NCI-H1105 treated with DMSO at 0.1 percent for 48 hours (cell line): Measurements from ENCODE around the gene CPNE5.
A peak's percentile ranks its signal among the peaks of the same experiment; 100 is the strongest.

Source experiments
- DNase-seq: peaks from one replicate; lab custom pipeline; 2025; lab: John Stamatoyannopoulos, UW

The CPNE5 gene

DNA sequence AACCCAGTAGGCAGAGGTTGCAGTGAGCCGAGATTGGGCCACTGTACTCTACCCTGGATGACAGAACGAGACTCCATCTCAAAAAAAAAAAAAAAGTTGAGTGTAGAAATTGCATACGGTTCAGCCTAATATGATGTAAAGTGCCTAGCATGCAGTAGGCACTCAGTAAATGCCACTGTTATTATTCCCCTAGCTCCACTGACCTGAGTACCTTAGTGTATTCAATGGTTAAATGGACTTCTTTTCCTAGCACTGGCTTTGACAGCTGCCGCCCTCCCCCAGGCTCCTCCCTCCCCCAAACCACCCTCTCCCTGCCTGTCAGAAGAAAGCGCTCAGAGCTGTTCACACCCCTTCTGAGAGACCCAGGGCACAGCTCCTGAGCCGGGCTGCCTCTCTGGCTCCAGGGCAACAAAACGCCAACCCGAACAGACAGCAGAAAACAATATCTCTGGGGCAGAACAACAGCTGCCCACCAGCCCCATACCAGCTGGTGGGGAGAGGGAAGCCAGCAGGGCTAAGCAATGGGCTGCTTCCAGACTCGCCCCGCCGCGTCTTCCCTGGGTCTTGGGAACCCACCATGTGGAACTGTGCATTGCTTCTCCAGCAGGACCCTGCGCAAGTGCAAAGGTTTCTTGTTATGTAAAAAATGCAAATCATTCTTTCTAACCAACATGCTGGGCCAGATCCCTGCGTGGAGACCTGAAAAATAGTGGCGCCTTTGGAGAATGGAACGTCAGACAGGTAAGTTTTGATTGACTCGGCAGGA is 4.5 kb downstream of the CPNE5 start:
- DNase-seq = no peak

DNA sequence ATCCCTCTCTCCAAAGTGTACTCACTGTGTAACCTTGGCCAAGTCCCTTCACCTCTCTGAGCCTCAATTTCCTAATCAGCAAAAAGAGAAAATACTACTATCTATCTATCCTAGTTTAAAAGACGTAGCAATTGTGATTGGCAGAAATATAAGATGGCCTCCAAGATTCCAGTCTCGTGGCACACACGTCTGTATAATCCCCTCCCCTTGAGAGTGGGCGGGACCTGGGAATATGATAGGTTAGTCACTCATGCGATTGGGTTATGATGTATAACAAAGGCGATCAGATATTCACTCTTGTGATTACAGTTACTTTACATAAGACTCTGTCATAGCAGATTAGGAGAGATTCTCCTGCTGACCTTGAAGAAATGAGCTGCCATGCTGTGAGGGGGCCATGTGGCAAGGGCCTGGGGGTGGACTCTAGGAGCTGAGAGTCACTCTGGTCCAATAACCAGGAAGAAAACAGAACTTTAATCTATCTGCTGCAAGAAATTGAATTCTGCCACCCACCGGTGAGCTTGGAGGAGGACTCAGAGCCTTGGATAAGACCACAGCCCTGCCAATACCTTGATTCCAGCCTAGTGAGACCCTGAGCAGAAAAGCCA is 6.0 kb downstream of the CPNE5 start:
- no peak for DNase-seq

DNA sequence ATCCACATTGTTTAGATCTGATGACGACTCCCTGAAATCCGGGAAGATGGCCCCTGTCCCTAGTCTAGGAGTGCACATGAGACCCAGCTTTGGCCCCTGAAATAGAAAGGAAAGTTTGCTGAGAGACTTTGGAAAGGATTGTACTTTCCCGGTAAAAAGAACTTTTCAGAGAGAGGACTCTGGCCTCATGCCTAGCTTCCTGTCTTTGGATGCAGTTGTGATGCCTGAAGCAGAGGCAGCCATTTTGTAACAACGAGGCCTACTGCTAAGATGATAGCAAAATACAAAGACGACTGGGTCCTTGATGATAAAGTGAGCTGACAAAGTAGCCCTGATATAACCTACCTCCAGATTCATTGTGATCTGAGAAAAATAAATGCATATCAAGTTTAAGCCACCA is 6.9 kb downstream of the CPNE5 start:
- DNase-seq = no peak

DNA sequence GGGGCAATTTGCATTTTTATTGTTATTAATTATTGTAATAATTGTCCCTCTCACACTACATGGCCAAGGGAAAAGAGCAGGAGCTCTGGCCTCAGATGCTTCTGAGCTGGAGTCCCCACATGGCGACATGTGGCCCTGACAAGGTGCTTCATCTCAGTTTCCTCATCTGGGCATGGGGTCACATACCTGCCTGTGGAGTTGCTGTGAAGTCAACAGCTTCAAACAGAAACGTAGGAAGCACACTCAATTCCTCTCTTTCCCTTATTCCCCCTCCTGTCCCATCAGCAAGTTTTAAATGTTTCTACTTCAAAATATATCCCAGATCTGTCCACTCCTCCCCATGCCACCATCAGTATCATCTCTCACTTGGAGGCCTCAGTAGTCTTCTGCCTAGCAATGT is 8.7 kb downstream of the CPNE5 start:
- DNase-seq = no peak

DNA sequence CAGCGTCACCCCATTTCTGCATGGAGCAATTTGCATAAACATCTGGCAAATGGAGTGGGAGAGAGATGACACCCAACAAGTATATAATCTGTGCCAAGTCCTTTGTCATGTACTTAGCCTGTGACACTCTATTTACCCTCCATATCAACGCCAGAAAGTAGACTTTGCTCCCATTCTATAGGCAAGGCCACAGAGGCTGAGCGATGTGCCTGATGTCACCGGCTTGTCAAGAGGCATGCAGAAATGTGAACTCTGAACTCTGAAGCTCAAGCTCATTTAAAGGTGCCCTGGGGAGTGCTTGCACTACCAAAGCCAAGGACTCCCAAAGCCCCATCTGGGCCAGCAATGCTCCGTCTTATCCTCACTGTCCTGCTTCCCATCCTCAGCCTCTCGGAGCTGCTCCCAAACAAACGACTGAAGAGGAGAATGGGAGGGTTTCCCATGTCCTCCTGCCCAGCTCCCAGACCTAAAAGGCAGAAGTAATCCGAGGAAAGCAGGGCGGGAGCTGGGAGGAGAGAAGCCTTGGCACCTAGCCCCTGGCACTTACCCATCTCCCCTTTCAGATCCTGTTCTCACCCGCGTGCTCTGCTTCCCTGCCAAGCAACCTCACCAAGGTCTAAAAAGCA is 9.2 kb downstream of the CPNE5 start:
- DNase-seq = peak; percentile 88

DNA sequence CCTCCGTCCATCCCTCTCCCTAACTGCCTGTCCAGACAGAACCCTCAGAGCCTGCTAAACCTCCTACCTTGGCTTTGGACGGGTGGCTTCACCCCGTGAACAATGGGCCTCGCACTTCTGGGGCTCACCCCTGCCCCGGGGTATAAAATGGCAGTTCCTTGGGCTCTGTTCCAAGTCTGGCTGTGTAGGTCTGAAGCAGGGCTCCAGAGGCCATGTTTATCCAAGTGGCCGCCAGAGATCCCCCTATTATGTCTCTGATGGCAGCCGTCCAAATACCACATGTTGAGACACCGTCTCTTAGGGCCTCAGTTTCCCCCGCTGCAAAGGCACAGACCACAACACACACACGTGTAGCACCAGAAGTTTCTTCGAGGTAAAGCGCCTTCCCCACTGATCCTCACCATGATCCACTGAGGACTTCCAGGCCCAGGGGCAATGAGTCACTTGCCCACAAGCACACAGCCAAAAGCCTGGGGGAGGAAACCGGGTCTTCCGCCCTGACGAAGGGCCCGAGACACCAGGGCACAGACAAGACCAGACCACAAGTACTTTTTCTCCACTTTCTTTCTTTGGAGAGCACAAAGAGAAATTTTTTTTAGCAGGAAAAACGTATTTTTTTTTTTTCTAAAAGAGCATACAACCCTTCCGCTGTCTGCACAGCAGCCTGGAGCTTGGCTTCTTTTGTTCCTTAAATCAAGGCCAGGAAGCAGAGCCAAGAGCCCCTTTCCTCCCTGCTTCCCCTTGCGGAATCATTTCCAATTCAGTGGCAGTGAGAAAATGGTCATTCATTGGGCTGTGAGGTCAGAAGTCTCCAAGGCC is 11.8 kb downstream of the CPNE5 start:
- DNase-seq = no peak

DNA sequence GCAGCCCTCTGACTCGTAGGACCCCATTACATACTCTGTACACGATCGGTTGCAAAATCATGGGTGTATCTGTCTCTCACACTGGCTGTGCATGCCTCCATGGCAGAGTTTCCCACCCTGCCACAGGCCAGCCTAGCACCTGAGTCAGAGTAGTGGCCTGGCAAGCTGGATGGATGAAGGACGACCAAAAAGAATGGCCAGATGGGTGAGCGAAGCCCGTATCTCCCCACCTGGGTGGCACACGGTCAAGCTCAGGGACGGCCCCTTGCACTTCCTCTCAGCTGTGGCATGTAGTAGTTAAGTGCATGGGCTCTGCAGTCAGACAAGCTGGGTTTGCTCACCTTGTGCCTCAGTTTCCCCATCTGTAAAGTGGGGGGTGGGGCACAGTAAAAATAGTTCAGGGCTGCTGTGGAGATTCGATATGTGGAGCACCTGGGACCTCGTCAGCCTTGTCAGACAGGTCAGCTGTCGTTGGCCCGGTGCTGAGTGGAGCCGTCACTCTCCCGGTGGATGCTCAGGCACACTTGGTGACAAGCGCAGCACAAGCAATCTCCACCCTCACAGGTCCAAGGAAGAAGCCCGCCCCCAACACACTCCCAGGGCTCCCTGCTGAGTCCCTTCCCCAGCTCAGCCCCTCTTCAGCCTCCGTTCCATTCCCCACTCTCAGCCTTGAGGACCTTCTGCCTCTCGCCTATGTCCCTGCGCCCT is 12.6 kb downstream of the CPNE5 start:
- no peak for DNase-seq

DNA sequence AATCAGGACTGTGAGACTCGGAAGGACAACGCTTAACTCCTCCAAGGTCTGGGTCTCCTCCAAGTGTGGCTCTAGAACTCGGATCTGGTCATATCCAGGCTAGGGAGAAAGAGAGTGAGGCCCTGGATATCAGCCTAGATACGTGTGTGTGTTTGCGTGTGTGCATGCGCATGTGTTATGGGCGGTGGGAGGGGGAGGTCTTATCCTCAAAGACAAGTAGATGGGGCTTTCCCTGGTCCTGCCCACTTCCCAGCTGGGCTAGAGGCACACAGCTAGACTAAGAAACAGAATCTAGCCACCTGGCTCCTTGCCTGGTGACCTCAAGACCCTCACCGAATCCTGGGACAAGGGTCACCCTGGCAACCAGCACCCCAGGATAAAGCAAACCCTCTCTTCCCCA is 13.2 kb downstream of the CPNE5 start:
- DNase-seq = no peak

DNA sequence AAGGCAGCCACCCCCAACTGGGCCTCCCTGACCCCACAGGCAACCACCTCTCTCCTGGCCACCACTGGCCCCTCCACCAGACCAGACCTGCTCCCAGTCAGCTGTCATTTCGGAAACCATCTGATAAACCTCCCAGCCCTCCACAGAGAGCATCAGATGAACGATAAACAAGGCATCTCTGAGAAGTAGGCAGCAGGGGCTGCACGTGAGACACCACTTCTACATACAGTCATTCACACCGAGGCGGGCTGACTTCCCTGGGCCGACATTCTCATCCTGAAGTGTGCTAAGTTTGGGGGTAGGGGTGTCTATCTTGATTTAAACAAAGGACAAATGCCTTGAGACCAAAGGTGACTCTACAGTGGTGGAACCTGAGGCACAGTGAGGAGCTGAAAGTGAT is 13.8 kb downstream of the CPNE5 start:
- DNase-seq = no peak

DNA sequence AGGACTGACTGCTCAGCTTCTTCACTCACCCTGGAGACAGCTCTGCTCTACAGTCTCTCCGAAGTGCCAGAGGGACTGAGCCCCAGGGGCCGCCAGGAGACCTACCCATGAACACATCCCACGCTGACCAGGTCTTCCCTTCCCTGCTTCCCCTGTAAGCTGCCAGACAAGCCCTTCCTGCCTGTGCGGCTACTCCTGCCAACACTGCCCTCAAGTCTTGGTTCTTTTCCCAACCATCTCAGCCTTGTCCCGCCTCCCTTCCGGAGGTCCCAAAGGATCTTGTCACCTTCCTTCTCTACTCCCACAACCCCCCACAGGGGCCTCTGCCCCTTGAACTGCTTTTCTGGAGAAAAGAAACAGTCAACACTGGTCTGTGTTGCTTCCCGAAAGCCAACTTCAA is 15.0 kb downstream of the CPNE5 start:
- DNase-seq = no peak

DNA sequence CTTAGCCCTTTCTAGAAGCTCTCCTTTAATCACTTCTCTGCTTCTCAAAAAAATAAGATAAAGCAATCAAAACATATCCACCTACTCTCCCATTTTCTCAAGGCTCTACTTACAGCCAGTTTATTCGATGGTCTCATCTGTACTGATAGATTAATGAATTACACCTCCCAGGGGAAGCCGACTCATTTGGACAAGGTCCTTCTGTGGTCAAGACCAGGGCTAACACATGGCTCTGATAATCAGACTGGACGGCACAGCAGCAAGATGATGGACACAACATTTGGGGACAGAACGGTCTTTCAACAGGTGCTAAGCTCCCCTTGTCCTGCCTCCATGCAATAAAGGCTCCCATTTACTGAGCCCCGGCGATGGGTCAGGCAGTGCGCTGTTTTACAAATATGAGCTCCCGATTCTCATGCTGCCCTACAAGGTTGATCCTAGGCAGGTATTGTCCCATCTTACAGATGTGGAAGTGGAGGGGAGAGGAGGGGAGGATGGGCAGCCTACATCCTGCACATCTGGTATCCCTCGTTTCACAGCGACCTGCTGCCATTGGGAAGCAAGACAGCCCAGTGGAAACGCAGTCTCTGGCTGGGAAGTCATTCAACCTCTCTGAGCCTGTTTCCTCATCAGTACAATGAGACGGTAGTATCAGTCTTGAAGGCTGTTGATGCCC is 15.7 kb downstream of the CPNE5 start:
- no peak for DNase-seq

DNA sequence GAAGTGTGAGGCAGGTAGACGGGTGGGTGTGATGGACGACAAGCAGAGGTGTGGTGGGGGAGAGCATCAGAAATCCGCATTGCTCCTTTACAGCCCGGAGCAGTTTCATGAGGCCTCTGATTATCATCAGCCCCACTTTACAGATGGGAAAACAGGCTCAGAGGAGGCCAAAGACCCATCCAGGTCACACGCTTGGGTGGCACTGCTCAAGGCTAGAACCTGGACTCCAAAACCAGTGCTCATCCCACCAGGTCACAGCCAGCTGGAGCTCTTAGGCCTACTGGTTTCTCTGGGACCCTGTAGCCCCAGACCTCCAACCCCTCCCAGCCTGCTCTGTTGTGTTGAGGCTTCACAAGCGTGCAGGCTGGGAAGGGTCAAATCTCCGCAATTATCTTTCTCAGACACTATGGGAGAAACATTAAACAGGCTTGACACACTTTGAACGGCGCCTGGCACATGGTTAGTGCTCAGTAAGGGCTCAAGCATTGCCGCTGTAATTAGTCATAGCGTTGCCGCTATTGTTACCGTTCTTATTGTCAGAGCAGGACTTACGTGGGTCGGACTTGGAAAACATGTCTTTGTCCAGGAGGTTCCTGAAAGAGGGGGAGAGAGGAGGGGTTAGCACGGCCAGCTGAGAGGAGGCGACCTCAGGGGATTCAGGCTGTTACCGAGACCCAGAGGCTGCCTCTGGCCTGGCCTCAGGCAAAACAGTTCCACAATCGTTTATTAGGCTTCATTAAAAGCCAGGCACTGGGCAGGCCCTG is 16.6 kb downstream of the CPNE5 start:
- DNase-seq = no peak

DNA sequence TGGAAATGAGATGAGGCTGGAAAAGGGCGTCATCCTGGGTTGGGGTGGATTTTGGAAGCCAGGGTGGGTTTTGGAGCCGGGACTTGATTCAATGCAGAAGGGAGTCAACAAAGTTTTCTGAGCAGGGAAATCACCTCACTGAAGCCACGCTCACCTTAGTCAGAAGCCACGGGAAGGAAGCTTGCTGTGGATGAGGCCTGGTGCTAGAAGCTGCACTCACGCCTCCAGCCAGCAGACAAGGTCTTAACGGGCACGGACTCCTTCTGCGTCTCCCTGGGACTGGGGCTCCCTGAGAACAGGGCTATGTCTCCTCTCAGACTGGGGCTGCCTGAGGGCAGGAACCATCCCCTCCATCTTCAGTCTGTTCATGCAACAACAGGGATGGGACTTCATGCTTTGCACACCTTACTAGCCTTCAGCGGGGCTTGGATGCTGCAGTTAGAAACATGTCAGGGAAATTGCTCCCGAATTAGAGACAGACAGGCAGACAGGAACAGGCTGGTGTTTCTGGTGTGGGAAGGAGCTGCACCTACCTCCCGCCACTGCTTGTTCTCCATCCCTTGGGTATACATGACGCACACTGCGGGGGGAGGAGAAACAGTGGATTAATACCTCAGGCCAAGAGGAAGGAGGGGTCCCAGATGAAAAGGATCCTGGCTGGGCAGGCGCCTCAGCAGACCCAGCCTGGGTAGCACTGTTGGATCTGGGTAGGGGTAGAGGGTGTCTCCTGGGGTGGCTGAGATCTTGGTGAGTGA is 17.5 kb downstream of the CPNE5 start:
- DNase-seq = no peak

DNA sequence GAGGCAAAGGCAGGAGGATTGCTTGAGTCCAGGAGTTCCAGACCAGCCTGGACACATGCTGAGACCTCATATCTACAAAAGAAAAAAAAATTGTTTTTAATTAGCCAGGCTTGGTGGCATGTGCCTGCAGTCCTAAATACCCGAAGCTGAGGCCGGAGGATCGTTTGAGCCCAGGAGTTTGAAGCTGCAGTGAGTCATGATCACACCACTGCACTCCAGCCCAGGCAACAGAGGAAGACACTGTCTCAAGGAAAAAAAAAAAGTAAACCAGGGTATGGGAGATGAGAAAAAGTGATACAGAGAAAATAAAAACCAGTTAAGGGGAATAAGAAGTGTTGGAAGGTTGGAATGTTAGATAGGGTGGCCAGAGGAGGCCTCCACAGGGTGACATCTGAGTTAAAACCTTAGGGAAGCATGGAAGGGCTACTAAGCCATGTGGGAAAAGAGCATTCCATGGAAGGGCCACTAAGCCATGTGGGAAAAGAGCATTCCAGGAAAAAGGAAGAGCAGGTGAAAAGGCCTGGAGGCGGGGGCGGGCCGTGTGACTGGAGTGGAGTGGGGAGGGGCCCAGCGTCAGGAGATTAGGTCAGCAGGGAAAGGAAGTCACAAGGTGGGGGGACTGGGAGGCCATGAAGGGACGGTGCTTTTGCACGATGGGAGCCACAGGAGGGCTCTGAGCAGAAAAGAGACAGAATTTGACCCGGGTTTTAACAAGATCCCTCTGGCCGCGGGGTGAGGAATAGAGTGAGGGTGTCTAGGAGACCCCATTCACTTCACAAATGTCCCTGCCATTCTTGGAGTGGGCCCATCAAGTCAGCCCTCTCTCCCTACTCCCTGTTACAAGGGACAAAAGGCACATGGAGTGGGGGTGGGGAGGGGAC is 18.3 kb downstream of the CPNE5 start:
- DNase-seq = no peak

DNA sequence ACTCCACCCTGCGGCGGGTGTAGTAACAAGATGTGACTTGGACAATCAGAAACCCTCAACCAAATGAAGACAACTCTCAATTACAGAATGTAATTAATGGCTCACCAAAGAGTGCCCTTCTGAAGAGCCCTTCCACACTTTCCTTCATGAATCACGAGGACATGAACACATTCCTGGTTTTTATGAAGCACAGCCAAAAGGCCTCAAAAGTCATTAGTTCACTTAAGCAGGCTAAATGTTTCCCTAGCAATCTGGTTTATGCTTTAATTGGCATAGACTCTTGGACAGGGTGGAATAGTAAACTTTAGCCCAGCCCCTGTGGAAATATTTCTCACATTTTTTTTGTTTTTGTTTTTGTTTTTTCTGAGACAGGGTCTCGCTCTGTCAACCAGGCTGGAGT is 20.5 kb downstream of the CPNE5 start:
- DNase-seq = no peak

DNA sequence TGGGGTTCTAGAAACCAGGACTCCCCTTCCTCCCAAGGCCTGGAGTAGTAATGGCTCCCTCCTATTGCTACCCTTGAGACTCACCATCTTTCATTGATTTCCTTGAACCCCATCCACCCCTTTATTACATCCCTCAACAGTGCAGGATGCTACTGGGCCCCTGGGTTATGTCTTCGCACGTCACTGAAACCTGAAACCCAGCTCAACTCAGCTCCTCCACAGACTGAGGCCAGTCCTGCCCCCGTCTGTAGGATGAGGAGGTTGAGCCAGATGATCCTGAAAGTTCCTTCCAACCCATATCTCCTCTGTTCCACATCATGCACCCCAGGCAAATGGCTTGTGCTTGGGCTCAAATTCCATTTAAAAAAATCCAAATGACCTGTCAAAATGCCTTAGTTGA is 21.4 kb downstream of the CPNE5 start:
- no peak for DNase-seq

DNA sequence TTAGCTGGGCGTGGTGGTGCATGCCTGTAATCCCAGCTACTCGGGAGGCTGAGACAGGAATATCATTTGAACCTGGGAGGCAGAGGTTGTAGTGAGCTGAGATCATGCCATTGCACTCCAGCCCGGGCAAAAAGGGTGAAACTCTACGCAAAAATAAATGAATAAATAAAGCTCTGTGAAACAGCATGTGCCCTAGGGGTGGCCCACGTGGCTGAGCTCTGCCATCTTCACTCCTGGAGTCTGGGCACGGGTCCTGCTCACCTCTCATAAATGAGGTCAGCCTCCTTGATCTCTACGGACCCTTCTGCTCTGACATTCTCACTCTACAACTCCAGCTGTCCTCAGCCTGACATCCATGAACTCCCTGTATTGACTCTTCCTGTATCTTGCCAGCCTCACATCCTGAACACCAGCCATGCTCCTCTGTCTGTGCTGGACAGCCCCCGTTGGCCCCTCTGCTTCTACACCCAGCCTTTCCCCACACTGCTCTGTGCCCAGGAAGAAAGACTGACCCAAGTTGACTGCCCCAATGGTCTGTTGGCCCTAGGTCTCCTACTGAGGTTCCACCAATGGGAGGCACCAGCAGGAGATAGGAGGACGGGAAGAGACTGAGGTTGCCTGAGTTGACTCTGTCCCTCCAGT is 21.9 kb downstream of the CPNE5 start:
- no peak for DNase-seq

DNA sequence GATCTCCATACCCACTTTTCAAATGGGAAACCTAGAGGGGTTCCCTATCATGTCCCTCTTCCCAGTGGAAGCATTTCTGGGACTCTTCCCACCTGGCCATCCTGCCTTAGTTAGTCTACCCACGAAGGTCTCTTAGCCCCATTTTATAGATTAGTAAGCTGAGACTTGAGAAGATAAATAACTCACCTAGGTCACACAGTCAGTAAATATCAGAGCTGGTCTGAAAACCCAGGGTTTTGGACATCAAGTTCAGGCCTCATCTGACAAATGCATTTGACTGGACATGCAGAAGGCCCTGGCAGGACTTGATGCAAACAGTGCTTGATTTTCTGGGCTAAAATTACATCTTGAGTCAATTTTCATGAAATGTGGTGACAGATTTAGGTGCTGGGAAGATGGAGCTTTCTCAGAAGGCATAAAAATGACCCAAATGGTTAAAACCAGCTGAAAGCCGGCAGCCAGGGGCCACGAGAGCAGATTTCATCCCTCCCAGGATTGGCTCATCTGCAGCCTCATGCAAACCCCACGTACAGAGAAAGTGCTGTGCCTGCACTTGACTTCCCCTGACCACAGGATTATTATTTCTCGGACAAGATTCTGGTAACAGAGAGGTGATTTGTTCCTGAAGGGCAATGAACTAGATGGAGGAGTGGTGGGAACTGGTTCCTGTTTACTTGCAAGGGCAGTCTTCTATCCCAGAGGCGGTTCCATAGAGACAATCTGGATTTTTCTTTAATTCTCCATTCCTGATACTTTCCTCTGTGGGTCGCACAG is 23.1 kb downstream of the CPNE5 start:
- DNase-seq = no peak
